GM10847 (cell line): ENCODE results near the gene SGCE.

Source experiments
- POLR2A ChIP-seq: IDR thresholded peaks from 2 replicates; pipeline ENCODE4 v1.6.1; 2011; ENCODE audit not compliant: insufficient read length; ENCODE audit errors: extremely low read depth

SGCE gene

DNA sequence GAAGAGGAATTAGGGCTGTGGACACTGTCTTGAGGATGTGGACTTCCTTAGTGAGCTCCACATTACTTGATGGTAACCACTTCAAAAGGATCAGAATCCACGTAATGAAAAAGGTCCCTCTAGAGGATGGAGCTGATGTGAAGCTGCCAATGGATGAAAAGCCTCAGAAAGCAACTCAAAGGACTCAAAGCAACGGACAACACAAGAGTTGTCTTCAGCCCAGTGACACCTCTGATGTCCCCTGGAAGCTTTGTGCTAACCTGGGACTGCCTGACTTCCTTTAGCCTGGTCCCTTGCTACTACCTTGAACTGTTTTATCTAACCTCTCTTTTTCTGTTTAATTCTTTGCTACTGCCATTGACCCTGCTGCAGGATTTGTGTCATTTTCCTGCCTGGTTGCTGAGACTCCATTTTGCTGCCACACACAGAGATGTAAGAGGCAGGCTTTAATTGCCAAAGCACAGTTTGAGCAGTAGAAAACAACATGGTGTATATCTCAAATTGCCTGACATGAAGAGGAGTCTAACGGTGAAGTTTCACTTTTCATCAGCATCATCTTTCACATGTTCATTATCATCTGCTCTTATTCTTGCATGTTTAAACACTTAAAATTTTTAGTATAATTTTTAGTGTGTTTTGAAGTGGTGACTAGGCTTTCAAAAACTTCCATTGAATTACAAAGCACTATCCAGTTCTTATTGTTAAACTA, 11.1 kb upstream of the SGCE start:
- no peak for TF ChIP-seq POLR2A

GRCh38 chr7:94665426-94665825, 9.5 kb upstream of the SGCE start:
- no peak for TF ChIP-seq POLR2A

DNA sequence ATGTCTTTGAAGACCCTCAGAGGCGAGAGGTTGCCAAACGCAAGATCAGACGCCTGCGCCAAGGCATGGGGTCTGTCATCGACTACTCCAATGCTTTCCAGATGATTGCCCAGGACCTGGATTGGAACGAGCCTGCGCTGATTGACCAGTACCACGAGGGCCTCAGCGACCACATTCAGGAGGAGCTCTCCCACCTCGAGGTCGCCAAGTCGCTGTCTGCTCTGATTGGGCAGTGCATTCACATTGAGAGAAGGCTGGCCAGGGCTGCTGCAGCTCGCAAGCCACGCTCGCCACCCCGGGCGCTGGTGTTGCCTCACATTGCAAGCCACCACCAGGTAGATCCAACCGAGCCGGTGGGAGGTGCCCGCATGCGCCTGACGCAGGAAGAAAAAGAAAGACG, 8.1 kb upstream of the SGCE start:
- no peak for TF ChIP-seq POLR2A

GRCh38 chr7:94662548-94662947, 6.6 kb upstream of the SGCE start:
- no peak for TF ChIP-seq POLR2A

- no peak for TF ChIP-seq POLR2A
Observed at GRCh38 chr7:94660006-94660405, 4.1 kb upstream of the SGCE start.

GRCh38 chr7:94658826-94659225, 2.9 kb upstream of the SGCE start:
- TF ChIP-seq POLR2A: no peak

DNA sequence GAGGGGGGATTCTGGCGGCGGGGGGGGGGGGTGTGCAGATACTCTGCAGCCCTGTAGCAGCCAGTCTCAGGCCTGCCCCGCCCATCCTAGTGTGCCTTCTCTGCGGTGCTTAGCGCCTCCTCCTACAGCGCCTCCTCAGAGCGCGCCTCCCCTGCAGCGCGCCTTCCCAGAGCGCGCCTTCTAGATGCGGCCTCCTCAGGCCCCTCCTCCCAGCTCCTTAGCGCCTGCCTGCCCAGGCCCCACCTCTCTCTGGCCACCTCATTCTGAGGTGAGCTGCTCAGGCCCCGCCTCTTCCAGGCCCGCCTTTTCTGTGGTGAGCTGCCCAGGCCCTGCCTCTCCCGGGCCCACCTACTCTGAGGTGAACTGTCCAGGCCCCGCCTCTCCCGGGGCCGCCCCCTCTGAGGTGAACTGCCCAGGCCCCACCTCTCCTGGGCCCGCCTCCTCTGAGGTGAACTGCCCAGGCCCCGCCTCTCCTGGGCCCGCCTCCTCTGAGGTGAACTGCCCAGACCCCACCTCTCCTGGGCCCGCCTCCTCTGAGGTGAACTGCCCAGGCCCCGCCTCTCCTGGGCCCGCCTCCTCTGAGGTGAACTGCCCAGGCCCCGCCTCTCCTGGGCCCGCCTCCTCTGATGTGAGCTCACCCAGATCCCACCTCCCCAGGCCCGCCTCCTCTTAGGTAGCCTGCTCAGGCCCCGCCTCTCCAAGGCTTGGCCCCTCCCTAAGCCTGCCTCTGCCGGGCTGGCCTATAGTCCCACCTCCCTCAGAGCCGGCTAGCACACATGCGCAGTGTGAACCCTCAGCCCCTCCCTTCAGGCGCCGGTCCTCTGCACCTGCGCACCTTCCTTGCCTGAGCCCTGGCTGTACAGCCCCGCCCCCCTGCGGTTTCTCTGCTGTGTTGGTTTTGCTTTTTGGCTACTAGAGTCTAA, 2.1 kb upstream of the SGCE start:
- no peak for TF ChIP-seq POLR2A

DNA sequence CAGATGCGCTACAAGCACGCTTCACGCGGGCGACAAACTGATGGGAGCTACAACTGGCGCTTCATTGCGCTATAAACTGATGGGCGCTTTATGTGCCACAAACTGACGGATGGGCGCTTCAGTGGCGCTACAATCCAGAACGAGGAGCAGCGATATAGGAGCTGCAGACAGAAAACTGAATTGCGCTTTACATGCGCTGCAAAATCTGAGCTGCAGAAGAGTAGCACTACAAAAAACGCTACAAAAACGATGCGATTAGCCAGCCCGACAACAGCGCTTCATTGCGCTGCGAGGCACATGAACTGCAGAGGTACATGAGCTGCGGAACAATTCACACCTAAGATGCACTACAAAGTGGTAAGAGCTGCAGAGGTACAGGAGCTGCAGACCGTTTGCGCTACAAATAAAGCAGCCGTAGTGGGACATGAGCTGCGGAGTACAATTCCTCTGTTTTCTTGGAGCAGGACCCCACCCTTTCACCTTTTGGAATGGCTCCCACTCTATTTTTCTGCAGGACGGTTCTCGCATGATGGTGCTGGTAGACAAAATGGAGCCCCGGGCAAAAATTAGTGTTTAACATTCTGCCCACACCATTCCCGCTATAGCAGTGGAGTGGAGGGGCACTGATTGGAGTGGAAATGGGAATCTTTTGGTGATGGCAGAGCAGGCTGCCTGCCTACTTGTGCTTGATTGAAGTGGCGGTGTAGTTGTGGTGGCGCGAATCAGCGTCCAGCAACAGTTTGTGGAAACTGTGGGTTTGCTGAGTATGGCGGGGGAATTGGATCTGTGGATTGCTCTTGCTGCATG, 1.2 kb upstream of the SGCE start:
- TF ChIP-seq POLR2A: no peak

DNA sequence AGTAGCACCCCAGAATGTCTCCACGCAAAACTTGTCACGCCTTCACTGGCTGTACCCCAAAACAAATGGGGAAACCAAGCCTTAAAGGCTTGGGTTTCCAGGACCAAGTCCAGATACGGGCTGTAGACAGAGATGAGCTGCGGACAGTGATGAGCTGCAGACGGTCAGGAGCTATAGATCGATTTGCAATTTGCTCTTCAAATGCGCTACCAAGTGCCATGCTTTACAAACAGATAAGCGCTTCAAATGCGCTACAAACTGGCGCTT, 658 bp upstream of the SGCE start:
- TF ChIP-seq POLR2A: no peak

GRCh38 chr7:94655126-94655847, 646 bp downstream of the SGCE start:
- no peak for TF ChIP-seq POLR2A

DNA sequence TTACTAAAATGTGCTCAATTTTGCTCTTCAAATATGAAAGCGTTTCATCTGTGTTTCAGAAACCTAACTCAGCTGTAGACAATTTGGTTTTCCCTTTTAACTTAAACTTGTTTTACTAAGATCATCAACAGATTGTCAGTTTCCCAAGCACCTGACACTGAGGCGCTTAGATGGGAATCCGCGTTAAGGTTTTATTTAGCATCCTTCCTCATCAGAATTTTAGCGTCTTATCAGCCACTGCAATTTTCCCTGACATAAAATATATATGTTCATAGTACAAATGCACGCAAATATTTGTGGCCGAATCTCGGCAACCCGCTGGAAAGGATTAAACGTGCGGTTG, 1.2 kb downstream of the SGCE start:
- TF ChIP-seq POLR2A: no peak

GRCh38 chr7:94650147-94651051, 5.5 kb downstream of the SGCE start:
- TF ChIP-seq POLR2A: no peak

DNA sequence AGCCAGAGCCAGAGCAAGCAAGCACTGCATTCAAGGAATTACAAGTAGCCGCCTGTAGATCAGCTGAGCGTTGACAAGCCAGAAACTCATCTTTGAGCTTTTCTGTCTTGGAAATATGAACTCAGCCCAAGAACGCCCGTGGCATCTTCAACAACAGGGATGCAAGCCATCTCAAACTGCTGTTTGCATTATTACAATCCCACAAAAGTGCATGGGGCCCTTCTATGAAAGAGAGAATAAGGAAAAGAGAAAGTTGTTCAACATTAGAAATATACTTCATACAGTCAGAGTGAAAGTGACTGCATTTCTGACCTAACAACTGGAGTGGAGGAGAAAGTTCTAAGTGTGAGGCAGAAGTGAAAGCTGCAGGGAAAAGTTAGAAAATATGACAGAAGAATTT, 6.5 kb downstream of the SGCE start:
- no peak for TF ChIP-seq POLR2A

- TF ChIP-seq POLR2A: no peak
Observed at GRCh38 chr7:94648731-94649130, 7.2 kb downstream of the SGCE start.
